ENCODE measurements around the gene ELL2.

The ELL2 gene

GRCh38 chr5:96004087-96004486, 42.4 kb upstream of the ELL2 start:
- no peak for DNase-seq (ENCODE audit: low read depth)
- H3K4me3 ChIP-seq (ENCODE audit: low read depth, low read length) = no peak overlapping the region
- no peak for TF ChIP-seq CTCF (IDR thresholded peaks at IDR 0.05; ENCODE audit: control insufficient read depth, extremely low read depth, insufficient read depth)

GRCh38 chr5:96001262-96001661, 39.6 kb upstream of the ELL2 start:
- no peak overlapping the region for H3K4me3 ChIP-seq (ENCODE audit: low read depth, low read length)
- no peak for DNase-seq (ENCODE audit: low read depth)
- no peak for TF ChIP-seq CTCF (IDR thresholded peaks at IDR 0.05; ENCODE audit: control insufficient read depth, extremely low read depth, insufficient read depth)

GRCh38 chr5:96000308-96000707, 38.7 kb upstream of the ELL2 start:
- DNase-seq (ENCODE audit: low read depth) = no peak
- TF ChIP-seq CTCF (IDR thresholded peaks at IDR 0.05; ENCODE audit: control insufficient read depth, extremely low read depth, insufficient read depth) = no peak
- H3K4me3 ChIP-seq (ENCODE audit: low read depth, low read length) = no peak overlapping the region

GRCh38 chr5:95996904-95997723, 35.5 kb upstream of the ELL2 start:
- no peak overlapping the region for H3K4me3 ChIP-seq (ENCODE audit: low read depth, low read length)
- no peak for DNase-seq (ENCODE audit: low read depth)
- TF ChIP-seq CTCF (IDR thresholded peaks at IDR 0.05; ENCODE audit: control insufficient read depth, extremely low read depth, insufficient read depth) = no peak

GRCh38 chr5:95995962-95996489, 34.4 kb upstream of the ELL2 start:
- no peak for TF ChIP-seq CTCF (IDR thresholded peaks at IDR 0.05; ENCODE audit: control insufficient read depth, extremely low read depth, insufficient read depth)
- no peak for DNase-seq (ENCODE audit: low read depth)

GRCh38 chr5:95993776-95994175, 32.1 kb upstream of the ELL2 start:
- no peak for TF ChIP-seq CTCF (IDR thresholded peaks at IDR 0.05; ENCODE audit: control insufficient read depth, extremely low read depth, insufficient read depth)
- no peak for DNase-seq (ENCODE audit: low read depth)
- H3K4me3 ChIP-seq (ENCODE audit: low read depth, low read length) = no peak overlapping the region

More at GRCh38 chr5:95995962-95996489, 34.4 kb upstream of the ELL2 start:
- no peak overlapping the region for H3K4me3 ChIP-seq (ENCODE audit: low read depth, low read length)

Data from LNCaP clone FGC (cell line).